ENCODE results near the gene SNX9.

The SNX9 gene

GRCh38 chr6:157921685-157922367 is 98.8 kb downstream of the SNX9 start:
- CTCF ChIA-PET = interaction anchor here (0.9 kb wide), 1 partner anchor 8 kb away, joined by 3 read pairs; no protein-coding TSS in a partner anchor
- POLR2A ChIA-PET = no interaction called here
- Histone ChIP-seq H3K9me3 (ENCODE audit: control insufficient read depth, insufficient read depth, low read depth, low read length) (no peaks in the 10 kb centered on the region), H3K4me1 (ENCODE audit: control insufficient read depth, insufficient read depth, low read length) (no peaks in the 10 kb centered on the region), H3K27ac (ENCODE audit: extremely low read depth, low read depth, low read length) (no peak overlapping the region), H3K36me3 (ENCODE audit: control insufficient read depth in 2 of 2, insufficient read depth in 1 of 2, low read length in 2 of 2) (peaks cover 10 to 73% of the 10 kb centered on the region in 2 experiments), H3K4me3 (ENCODE audit: low read depth, low read length) (no peak overlapping the region)
- no peak for TF ChIP-seq ZSCAN5A (tag by site-specific recombination; IDR thresholded peaks at IDR 0.05)
- TF ChIP-seq, protein P1, sequence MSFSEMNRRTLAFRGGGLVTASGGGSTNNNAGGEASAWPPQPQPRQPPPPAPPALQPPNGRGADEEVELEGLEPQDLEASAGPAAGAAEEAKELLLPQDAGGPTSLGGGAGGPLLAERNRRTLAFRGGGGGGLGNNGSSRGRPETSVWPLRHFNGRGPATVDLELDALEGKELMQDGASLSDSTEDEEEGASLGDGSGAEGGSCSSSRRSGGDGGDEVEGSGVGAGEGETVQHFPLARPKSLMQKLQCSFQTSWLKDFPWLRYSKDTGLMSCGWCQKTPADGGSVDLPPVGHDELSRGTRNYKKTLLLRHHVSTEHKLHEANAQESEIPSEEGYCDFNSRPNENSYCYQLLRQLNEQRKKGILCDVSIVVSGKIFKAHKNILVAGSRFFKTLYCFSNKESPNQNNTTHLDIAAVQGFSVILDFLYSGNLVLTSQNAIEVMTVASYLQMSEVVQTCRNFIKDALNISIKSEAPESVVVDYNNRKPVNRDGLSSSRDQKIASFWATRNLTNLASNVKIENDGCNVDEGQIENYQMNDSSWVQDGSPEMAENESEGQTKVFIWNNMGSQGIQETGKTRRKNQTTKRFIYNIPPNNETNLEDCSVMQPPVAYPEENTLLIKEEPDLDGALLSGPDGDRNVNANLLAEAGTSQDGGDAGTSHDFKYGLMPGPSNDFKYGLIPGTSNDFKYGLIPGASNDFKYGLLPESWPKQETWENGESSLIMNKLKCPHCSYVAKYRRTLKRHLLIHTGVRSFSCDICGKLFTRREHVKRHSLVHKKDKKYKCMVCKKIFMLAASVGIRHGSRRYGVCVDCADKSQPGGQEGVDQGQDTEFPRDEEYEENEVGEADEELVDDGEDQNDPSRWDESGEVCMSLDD (tag by site-specific recombination; IDR thresholded peaks at IDR 0.05) = no peak
- no peak for TF ChIP-seq SCRT2 (tag by site-specific recombination; IDR thresholded peaks at IDR 0.05)
- no peak for TF ChIP-seq HOXC10 (CRISPR knock-in tag; IDR thresholded peaks at IDR 0.05)
- TF ChIP-seq ZNF621 (tag by site-specific recombination; IDR thresholded peaks at IDR 0.05) = no peak
- no peak for TF ChIP-seq ZNF423 (tag by site-specific recombination; IDR thresholded peaks at IDR 0.05)
- no peak for TF ChIP-seq ZNF426 (tag by site-specific recombination; IDR thresholded peaks at IDR 0.05)
- no peak for TF ChIP-seq ZNF114 (tag by site-specific recombination; IDR thresholded peaks at IDR 0.05)
- TF ChIP-seq, protein P2, sequence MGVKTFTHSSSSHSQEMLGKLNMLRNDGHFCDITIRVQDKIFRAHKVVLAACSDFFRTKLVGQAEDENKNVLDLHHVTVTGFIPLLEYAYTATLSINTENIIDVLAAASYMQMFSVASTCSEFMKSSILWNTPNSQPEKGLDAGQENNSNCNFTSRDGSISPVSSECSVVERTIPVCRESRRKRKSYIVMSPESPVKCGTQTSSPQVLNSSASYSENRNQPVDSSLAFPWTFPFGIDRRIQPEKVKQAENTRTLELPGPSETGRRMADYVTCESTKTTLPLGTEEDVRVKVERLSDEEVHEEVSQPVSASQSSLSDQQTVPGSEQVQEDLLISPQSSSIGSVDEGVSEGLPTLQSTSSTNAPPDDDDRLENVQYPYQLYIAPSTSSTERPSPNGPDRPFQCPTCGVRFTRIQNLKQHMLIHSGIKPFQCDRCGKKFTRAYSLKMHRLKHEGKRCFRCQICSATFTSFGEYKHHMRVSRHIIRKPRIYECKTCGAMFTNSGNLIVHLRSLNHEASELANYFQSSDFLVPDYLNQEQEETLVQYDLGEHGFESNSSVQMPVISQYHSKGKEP (tag by site-specific recombination; IDR thresholded peaks at IDR 0.05) = no peak
- TF ChIP-seq ZFP37 (tag by site-specific recombination; IDR thresholded peaks at IDR 0.05) = no peak
- TF ChIP-seq ZNF596 (tag by site-specific recombination; IDR thresholded peaks at IDR 0.05) = no peak
- TF ChIP-seq ZBTB49 (tag by site-specific recombination; IDR thresholded peaks at IDR 0.05; ENCODE audit: low read depth) = no peak
- TF ChIP-seq, protein P3, sequence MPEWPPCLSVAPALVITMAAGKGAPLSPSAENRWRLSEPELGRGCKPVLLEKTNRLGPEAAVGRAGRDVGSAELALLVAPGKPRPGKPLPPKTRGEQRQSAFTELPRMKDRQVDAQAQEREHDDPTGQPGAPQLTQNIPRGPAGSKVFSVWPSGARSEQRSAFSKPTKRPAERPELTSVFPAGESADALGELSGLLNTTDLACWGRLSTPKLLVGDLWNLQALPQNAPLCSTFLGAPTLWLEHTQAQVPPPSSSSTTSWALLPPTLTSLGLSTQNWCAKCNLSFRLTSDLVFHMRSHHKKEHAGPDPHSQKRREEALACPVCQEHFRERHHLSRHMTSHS (tag by site-specific recombination; IDR thresholded peaks at IDR 0.05) = no peak
- TF ChIP-seq, protein P4, sequence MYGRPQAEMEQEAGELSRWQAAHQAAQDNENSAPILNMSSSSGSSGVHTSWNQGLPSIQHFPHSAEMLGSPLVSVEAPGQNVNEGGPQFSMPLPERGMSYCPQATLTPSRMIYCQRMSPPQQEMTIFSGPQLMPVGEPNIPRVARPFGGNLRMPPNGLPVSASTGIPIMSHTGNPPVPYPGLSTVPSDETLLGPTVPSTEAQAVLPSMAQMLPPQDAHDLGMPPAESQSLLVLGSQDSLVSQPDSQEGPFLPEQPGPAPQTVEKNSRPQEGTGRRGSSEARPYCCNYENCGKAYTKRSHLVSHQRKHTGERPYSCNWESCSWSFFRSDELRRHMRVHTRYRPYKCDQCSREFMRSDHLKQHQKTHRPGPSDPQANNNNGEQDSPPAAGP (tag by site-specific recombination; IDR thresholded peaks at IDR 0.05) = no peak
- TF ChIP-seq ZNF174 (tag by site-specific recombination; IDR thresholded peaks at IDR 0.05) = no peak
- no peak for TF ChIP-seq INSM2 (tag by site-specific recombination; IDR thresholded peaks at IDR 0.05)
- TF ChIP-seq ZNF132 (tag by site-specific recombination; IDR thresholded peaks at IDR 0.05; ENCODE audit: borderline replicate concordance) = no peak

Data from HEK293 (cell line).